ENCODE measurements around the gene TUBB4A.

DNA sequence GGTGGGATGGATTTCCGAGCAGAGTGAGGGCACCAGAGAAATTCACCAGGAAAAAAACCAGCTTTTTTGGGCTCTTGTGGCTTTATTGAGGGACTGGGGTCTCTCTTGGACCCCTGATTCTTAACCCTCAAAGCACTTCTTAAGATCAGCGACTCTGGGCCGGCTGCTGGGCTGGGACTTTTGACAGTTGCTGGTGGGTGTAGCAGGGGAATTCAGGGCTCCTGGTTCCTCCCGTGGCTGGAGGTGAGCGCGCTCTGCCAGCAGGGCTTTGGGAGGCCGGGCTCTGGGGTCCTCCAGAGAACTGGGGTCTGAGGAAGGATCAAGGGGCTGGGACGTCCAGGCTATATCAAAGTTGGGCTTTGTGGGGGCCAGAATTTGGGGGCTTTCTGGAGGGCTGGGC is 34.7 kb downstream of the TUBB4A start:
- TF ChIP-seq, protein P1, sequence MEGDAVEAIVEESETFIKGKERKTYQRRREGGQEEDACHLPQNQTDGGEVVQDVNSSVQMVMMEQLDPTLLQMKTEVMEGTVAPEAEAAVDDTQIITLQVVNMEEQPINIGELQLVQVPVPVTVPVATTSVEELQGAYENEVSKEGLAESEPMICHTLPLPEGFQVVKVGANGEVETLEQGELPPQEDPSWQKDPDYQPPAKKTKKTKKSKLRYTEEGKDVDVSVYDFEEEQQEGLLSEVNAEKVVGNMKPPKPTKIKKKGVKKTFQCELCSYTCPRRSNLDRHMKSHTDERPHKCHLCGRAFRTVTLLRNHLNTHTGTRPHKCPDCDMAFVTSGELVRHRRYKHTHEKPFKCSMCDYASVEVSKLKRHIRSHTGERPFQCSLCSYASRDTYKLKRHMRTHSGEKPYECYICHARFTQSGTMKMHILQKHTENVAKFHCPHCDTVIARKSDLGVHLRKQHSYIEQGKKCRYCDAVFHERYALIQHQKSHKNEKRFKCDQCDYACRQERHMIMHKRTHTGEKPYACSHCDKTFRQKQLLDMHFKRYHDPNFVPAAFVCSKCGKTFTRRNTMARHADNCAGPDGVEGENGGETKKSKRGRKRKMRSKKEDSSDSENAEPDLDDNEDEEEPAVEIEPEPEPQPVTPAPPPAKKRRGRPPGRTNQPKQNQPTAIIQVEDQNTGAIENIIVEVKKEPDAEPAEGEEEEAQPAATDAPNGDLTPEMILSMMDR (IDR thresholded peaks at IDR 0.05), result no peak
- no peak for TF ChIP-seq POLR2A (IDR thresholded peaks at IDR 0.05)
